SK-N-SH treated with all-trans-retinoic acid at 6 μM for 48 hours (cell line): ENCODE data around the gene PTPRN2.

Experiments used
- ARNTL ChIP-seq: fragments of 450-650 bp; formaldehyde crosslinking; IDR thresholded peaks from 2 replicates; pipeline ENCODE4 v1.5.0; 2020; ENCODE audit warnings: low read depth, mild to moderate bottlenecking, moderate library complexity, borderline replicate concordance
- CSDC2 ChIP-seq: fragments of 250-450 bp; sonication (Bioruptor Pico); IDR thresholded peaks from 2 replicates; pipeline ENCODE4 v1.5.0; 2020; ENCODE audit warnings: mild to moderate bottlenecking, moderate library complexity
- OSR1 ChIP-seq: fragments of 250-450 bp; sonication (Bioruptor Pico); IDR thresholded peaks from 2 replicates; pipeline ENCODE4 v1.8.0; 2022; ENCODE audit warnings: moderate library complexity, mild to moderate bottlenecking, inconsistent platforms
- PATZ1 ChIP-seq: fragments of 250-450 bp; sonication (Bioruptor Pico); IDR thresholded peaks from 2 replicates; pipeline ENCODE4 v1.8.0; 2020; ENCODE audit warnings: mild to moderate bottlenecking, moderate library complexity, borderline replicate concordance
- RARB ChIP-seq: fragments of 250-450 bp; sonication (Bioruptor Pico); IDR thresholded peaks from 2 replicates; pipeline ENCODE4 v1.8.0; 2021; ENCODE audit warnings: mild to moderate bottlenecking, moderate library complexity
- ZFP3 ChIP-seq: fragments of 250-450 bp; sonication (Bioruptor Pico); IDR thresholded peaks from 2 replicates; pipeline ENCODE4 v1.5.0; 2020; ENCODE audit warnings: mild to moderate bottlenecking, moderate library complexity
- ZNF565 ChIP-seq: fragments of 450-650 bp; formaldehyde crosslinking; conservative IDR thresholded peaks from 2 replicates; pipeline ENCODE4 v1.5.0; 2020; ENCODE audit warnings: low read depth, mild to moderate bottlenecking, moderate library complexity
- ZNF70 ChIP-seq: fragments of 450-650 bp; formaldehyde crosslinking; IDR thresholded peaks from 2 replicates; pipeline ENCODE4 v1.5.0; 2020; ENCODE audit warnings: mild to moderate bottlenecking, moderate library complexity

DNA sequence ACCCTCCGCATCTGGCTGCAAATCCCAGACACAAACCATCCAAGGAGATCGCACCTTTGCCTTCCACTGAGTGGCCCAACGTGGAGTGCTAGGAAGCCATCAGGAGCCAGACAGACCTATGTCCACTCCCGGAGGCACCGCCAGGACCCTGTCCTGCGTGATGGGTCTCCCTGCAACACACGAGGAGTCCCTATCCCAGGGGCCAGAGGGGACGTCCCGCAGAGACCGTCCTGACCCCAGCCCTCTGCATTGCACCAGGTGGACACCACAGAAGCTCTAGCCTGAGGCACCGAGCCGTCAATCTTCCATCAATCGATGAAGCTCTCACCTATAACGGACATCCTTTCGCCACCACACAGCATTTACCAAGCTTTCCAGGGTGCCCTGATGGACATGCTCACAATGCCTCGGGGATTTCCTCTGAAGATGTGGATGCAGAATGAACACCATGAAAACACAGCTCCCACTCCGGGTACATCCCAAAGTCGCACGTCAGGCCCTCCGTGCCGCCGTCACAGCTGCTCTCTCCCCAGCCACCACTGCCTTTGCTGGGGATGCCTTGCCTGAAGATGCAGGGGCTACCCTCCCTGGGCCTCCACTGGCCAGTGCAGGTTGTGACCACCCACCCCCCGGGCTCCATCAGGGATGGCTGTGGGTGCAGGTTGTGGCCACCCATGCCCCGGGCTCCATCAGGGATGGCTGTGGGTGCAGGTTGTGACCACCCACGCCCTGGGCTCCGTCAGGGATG lies 54.1 kb downstream of the PTPRN2 start:
- no peak for TF ChIP-seq OSR1
- TF ChIP-seq ZFP3 (CRISPR knock-in tag), result no peak
- no peak for TF ChIP-seq PATZ1 (CRISPR knock-in tag)
- TF ChIP-seq ZNF565, result no peak
- TF ChIP-seq ARNTL (CRISPR knock-in tag), result no peak
- TF ChIP-seq ZNF70 (CRISPR knock-in tag), result no peak
- TF ChIP-seq RARB (CRISPR knock-in tag), result no peak
- TF ChIP-seq CSDC2 (CRISPR knock-in tag), result no peak
